ENCODE results near the gene MYBPHL. TPM values are rescaled to one million over a fixed set of nuclear protein-coding genes. Genes with fewer than 3 reads are reported as not detected.

MYBPHL gene
- total and polyA plus RNA-seq, 2 experiments from 2014 or later = not detected

DNA sequence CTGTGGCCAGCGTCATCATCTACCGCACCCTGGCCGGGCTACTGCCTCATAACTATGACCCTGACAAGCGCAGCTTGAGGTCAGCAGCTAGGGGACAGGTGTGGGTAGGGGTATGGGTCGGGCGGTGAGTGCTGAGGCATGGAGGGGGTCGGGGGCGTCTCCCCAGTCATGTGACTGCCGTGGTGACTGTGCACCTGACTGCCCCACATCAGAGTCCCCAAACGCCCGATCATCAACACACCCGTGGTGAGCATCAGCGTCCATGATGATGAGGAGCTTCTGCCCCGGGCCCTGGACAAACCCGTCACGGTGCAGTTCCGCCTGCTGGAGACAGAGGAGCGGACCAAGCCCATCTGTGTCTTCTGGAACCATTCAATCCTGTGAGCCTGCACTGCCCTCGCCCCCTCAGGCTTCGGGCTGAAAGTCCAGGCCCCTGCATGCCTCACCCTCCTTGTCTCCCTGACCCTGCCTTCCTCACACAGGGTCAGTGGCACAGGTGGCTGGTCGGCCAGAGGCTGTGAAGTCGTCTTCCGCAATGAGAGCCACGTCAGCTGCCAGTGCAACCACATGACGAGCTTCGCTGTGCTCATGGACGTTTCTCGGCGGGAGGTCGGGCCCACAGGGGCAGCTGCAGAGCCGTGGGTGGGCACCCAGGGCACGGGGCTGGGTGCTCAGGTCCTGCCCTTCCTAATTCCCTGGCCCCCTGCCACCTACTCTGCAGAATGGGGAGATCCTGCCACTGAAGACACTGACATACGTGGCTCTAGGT, 37.4 kb downstream of the MYBPHL start (continued):
- no peak for TF ChIP-seq ZNF462 (CRISPR knock-in tag; IDR thresholded peaks at IDR 0.05)
- TF ChIP-seq ZNF331 (CRISPR knock-in tag; IDR thresholded peaks at IDR 0.05; ENCODE audit: low read depth) = no peak

GRCh38 chr1:109268431-109269211, 38.2 kb downstream of the MYBPHL start:
- no peaks in the 10 kb centered on the region; the same call in 1 of the 2 replicates for H3K4me1 ChIP-seq (ENCODE audit: insufficient read depth)
- no peaks in the 10 kb centered on the region; the same call in 2 of the 3 replicates for H3K9me3 Mint-ChIP-seq
- H3K27me3 Mint-ChIP-seq (ENCODE audit: insufficient read depth, low read depth, poor library complexity) = peaks cover 7% of the 10 kb centered on the region
- DNase-seq (ENCODE audit: low spot score) = no peak
- H2AFZ ChIP-seq = no peak overlapping the region
- H3K79me2 ChIP-seq (replicated peaks; ENCODE audit: insufficient read depth) = no peaks in the 10 kb centered on the region
- no peak overlapping the region for H3K4me2 ChIP-seq
- no peak overlapping the region for H3K4me3 ChIP-seq
- H3F3A ChIP-seq (replicated peaks; ENCODE audit: low read depth) = no peaks in the 10 kb centered on the region
- H3K36me3 ChIP-seq (ENCODE audit: insufficient read depth) = no peaks in the 10 kb centered on the region
- no peak overlapping the region for H3K27ac Mint-ChIP-seq
- no peak overlapping the region for H3K4me3 Mint-ChIP-seq
- no peak for ATAC-seq
- no peaks in the 10 kb centered on the region for H3K9me2 ChIP-seq (ENCODE audit: insufficient read depth)
- peaks cover 19% of the 10 kb centered on the region for H3K36me3 Mint-ChIP-seq (ENCODE audit: low read depth)
- H3K27me3 ChIP-seq (ENCODE audit: insufficient read depth) = no peaks in the 10 kb centered on the region
- H3K27ac ChIP-seq (ENCODE audit: low read depth) = no peak overlapping the region
- no peaks in the 10 kb centered on the region for H4K20me1 ChIP-seq (replicated peaks; ENCODE audit: insufficient read depth)
- H3K4me1 Mint-ChIP-seq = peaks cover 3% of the 10 kb centered on the region; the same call in 1 of the 3 replicates
- no peak for TF ChIP-seq REST (IDR thresholded peaks at IDR 0.05; ENCODE audit: unreplicated experiment)
- TF ChIP-seq CTCF (conservative IDR thresholded peaks at IDR 0.05; ENCODE audit: low read depth in 2 of 2) = no peak
- TF ChIP-seq JUNB (IDR thresholded peaks at IDR 0.05; ENCODE audit: unreplicated experiment) = no peak
- TF ChIP-seq CREB1 (CRISPR knock-in tag; IDR thresholded peaks at IDR 0.05; ENCODE audit: low read depth) = no peak
- no peak for TF ChIP-seq STAT1 (IDR thresholded peaks at IDR 0.05; ENCODE audit: unreplicated experiment)
- TF ChIP-seq ZNF331 (CRISPR knock-in tag; IDR thresholded peaks at IDR 0.05; ENCODE audit: low read depth) = no peak

Data from GM23338 (cell line).